Inflammatory macrophage treated with lipopolysaccharide for 4 hours (primary cell): ENCODE measurements around the gene MAU2.

ENCODE experiments used
- DNase-seq: peaks from one replicate; pipeline ENCODE4 v3.0.0-alpha.2; 2020

Gene MAU2

GRCh38 chr19:19320361-19321140, at the start of gene MAU2, which contains the start of gene SUGP1:
Gene MAU2, plus strand, starts transcription at chr19:19320829. Its CDS starts 31 bp downstream, at chr19:19320860.
Gene SUGP1, minus strand, starts transcription at chr19:19320509. Its CDS starts 13 bp downstream, at chr19:19320496.
- peak; percentile 92 for DNase-seq

GRCh38 chr19:19271828-19272599, 48.6 kb upstream of the MAU2 start:
- no peak for DNase-seq

- no peak for DNase-seq
These were observed 46.5 kb upstream of the MAU2 start for GRCh38 chr19:19274146-19274545.

- no peak for DNase-seq
These were observed 45.7 kb upstream of the MAU2 start for GRCh38 chr19:19274716-19275565.

GRCh38 chr19:19276386-19276785, 44.2 kb upstream of the MAU2 start:
- no peak for DNase-seq

- DNase-seq = no peak
These were observed 43.8 kb upstream of the MAU2 start for GRCh38 chr19:19276851-19277250.

GRCh38 chr19:19278315-19278714, 42.3 kb upstream of the MAU2 start:
- no peak for DNase-seq

GRCh38 chr19:19279062-19279612, 41.5 kb upstream of the MAU2 start:
- DNase-seq = no peak

GRCh38 chr19:19279853-19280252, 40.8 kb upstream of the MAU2 start:
- DNase-seq = no peak

GRCh38 chr19:19280561-19280960, 40.1 kb upstream of the MAU2 start:
- no peak for DNase-seq

GRCh38 chr19:19285686-19286085, 34.9 kb upstream of the MAU2 start:
- DNase-seq = no peak

GRCh38 chr19:19292607-19293006, 28.0 kb upstream of the MAU2 start:
- DNase-seq = no peak

- no peak for DNase-seq
These were observed 25.7 kb upstream of the MAU2 start for GRCh38 chr19:19294914-19295313.

- no peak for DNase-seq
These were observed 23.5 kb upstream of the MAU2 start for GRCh38 chr19:19296953-19297689.

GRCh38 chr19:19297759-19298158, 22.9 kb upstream of the MAU2 start:
- no peak for DNase-seq

- no peak for DNase-seq
These were observed 20.0 kb upstream of the MAU2 start for GRCh38 chr19:19300613-19301012.

GRCh38 chr19:19303411-19303810, 17.2 kb upstream of the MAU2 start:
- no peak for DNase-seq

- no peak for DNase-seq
These were observed 16.3 kb upstream of the MAU2 start for GRCh38 chr19:19304186-19304965.

GRCh38 chr19:19305066-19305465, 15.6 kb upstream of the MAU2 start:
- no peak for DNase-seq

GRCh38 chr19:19305696-19306095, 14.9 kb upstream of the MAU2 start:
- no peak for DNase-seq

- no peak for DNase-seq
These were observed 14.4 kb upstream of the MAU2 start for GRCh38 chr19:19306191-19306590.
